WTC11 (cell line): Measurements from ENCODE around the gene NDUFS6. TPM values are rescaled to one million over a fixed set of nuclear protein-coding genes. Genes with fewer than 3 reads are reported as not detected.
"Not testable (repeated sequence)": the region's sequence is repeated elsewhere in the genome, so short reads cannot be mapped to it uniquely, and the experiment has no call there.

Experiments
- ATAC-seq: fragments of 200-7000 bp; cut with Tn5 transposase; 2 replicates; pipeline ENCODE4 v1.10.0; 2021; ENCODE audit warnings: mild to moderate bottlenecking, moderate library complexity
- CTCF ChIA-PET: fragments of 300-600 bp; sonication (Branson Sonifier 250); formaldehyde crosslinking; loops from one replicate; lab custom pipeline; 2021; ENCODE audit warnings: antibody characterized with exemption; lab: Charles Lee
- POLR2A ChIA-PET: fragments of 350-600 bp; sonication (Branson Sonifier 250); formaldehyde crosslinking; loops from one replicate; lab custom pipeline; 2021; ENCODE audit warnings: antibody characterized with exemption; lab: Charles Lee
- DNase-seq: peaks from one replicate; pipeline ENCODE4 v3.0.0; 2021; ENCODE audit warnings: low spot score
- H3K27ac Mint-ChIP-seq: 2 replicates; pipeline ENCODE4 v1.8.0; 2021; ENCODE audit warnings: mixed read lengths
- H3K27me3 Mint-ChIP-seq: 2 replicates; pipeline ENCODE4 v1.8.0; 2021; ENCODE audit warnings: low read depth, mild to moderate bottlenecking, moderate library complexity, mixed read lengths
- H3K36me3 Mint-ChIP-seq: 2 replicates; pipeline ENCODE4 v1.8.0; 2021; ENCODE audit warnings: mixed read lengths
- H3K4me1 Mint-ChIP-seq: 2 replicates; pipeline ENCODE4 v1.8.0; 2022; ENCODE audit warnings: mixed read lengths
- H3K4me3 Mint-ChIP-seq: 2 replicates; pipeline ENCODE4 v1.8.0; 2021; ENCODE audit warnings: mild to moderate bottlenecking, moderate library complexity, mixed read lengths
- H3K9me3 Mint-ChIP-seq: 2 replicates; pipeline ENCODE4 v1.8.0; 2021; ENCODE audit warnings: mixed read lengths
- ARID4B ChIP-seq: sonication (generic); formaldehyde crosslinking; IDR thresholded peaks from 2 replicates; pipeline ENCODE4 v1.8.0; 2023; ENCODE audit warnings: missing genetic modification reagents, mild to moderate bottlenecking, borderline replicate concordance
- ELF4 ChIP-seq: sonication (generic); formaldehyde crosslinking; IDR thresholded peaks from 2 replicates; pipeline ENCODE4 v1.8.1; 2022; ENCODE audit warnings: low read depth, mild to moderate bottlenecking, moderate library complexity, missing genetic modification reagents
- ETV6 ChIP-seq: sonication (generic); formaldehyde crosslinking; IDR thresholded peaks from 2 replicates; pipeline ENCODE4 v1.8.1; 2022; ENCODE audit warnings: mild to moderate bottlenecking, missing genetic modification reagents
- FOXP1 ChIP-seq: sonication (generic); formaldehyde crosslinking; IDR thresholded peaks from 2 replicates; pipeline ENCODE4 v1.8.0; 2022; ENCODE audit warnings: missing genetic modification reagents, mild to moderate bottlenecking, moderate library complexity, borderline replicate concordance
- JUN ChIP-seq: sonication (generic); formaldehyde crosslinking; IDR thresholded peaks from 2 replicates; pipeline ENCODE4 v1.8.0; 2023; ENCODE audit warnings: mild to moderate bottlenecking, missing genetic modification reagents
- NFE2L1 ChIP-seq: sonication (generic); formaldehyde crosslinking; IDR thresholded peaks from 2 replicates; pipeline ENCODE4 v1.8.1; 2023; ENCODE audit warnings: missing genetic modification reagents
- NFYB ChIP-seq: sonication (generic); formaldehyde crosslinking; conservative IDR thresholded peaks from 2 replicates; pipeline ENCODE4 v1.8.0; 2022; ENCODE audit warnings: low read depth, missing genetic modification reagents
- NR1H2 ChIP-seq: sonication (generic); formaldehyde crosslinking; IDR thresholded peaks from 2 replicates; pipeline ENCODE4 v1.9.0; 2021; ENCODE audit warnings: mild to moderate bottlenecking, moderate library complexity, missing genetic modification reagents
- PREB ChIP-seq: sonication (generic); formaldehyde crosslinking; IDR thresholded peaks from 2 replicates; pipeline ENCODE4 v1.8.1; 2022; ENCODE audit warnings: mild to moderate bottlenecking, missing genetic modification reagents, moderate library complexity, borderline replicate concordance
- SMAD3 ChIP-seq: sonication (generic); formaldehyde crosslinking; IDR thresholded peaks from 2 replicates; pipeline ENCODE4 v1.8.0; 2022; ENCODE audit warnings: missing genetic modification reagents, mild to moderate bottlenecking, borderline replicate concordance
- SP1 ChIP-seq: sonication (generic); formaldehyde crosslinking; conservative IDR thresholded peaks from 2 replicates; pipeline ENCODE4 v1.8.1; 2022; ENCODE audit warnings: missing genetic modification reagents
- TCF7 ChIP-seq: sonication (generic); formaldehyde crosslinking; IDR thresholded peaks from 2 replicates; pipeline ENCODE4 v1.8.0; 2022; ENCODE audit warnings: mild to moderate bottlenecking, low read depth, missing genetic modification reagents, moderate library complexity
- ZNF281 ChIP-seq: sonication (generic); formaldehyde crosslinking; IDR thresholded peaks from 2 replicates; pipeline ENCODE4 v1.8.0; 2023; ENCODE audit warnings: mild to moderate bottlenecking, missing genetic modification reagents
- ZNF317 ChIP-seq: sonication (generic); formaldehyde crosslinking; IDR thresholded peaks from 2 replicates; pipeline ENCODE4 v1.8.1; 2023; ENCODE audit warnings: low read depth, mild to moderate bottlenecking, moderate library complexity, missing genetic modification reagents, borderline replicate concordance
- total RNA-seq: library from RNA; stranded (reverse); gene quantifications from 3 replicates; pipeline ENCODE4 v1.2.3, GENCODE V29; 2021

Gene NDUFS6
- total RNA-seq, 1 experiment from 2014 or later = 84.3 TPM

GRCh38 chr5:1788200-1788599, 13.0 kb upstream of the NDUFS6 start (continued):
- no peak for TF ChIP-seq ARID4B (CRISPR knock-in tag)
- TF ChIP-seq, all 79 proteins: peak for 0

GRCh38 chr5:1788828-1789227, 12.4 kb upstream of the NDUFS6 start:
- Mint-ChIP-seq H3K27me3 (no peaks in the 10 kb centered on the region), H3K36me3 (no peaks in the 10 kb centered on the region), H3K4me1 (peaks cover 32% of the 10 kb centered on the region)
- ATAC-seq (no peak), DNase-seq (no peak)
- CTCF ChIA-PET = interaction anchor here (1.0 kb wide), 1 partner anchor 25 kb away, joined by 4 read pairs; no protein-coding TSS in a partner anchor
- no peak for TF ChIP-seq NR1H2 (CRISPR knock-in tag)
- no peak for TF ChIP-seq JUN
- no peak for TF ChIP-seq FOXP1 (CRISPR knock-in tag)
- no peak for TF ChIP-seq ELF4 (CRISPR knock-in tag)
- no peak for TF ChIP-seq TCF7 (CRISPR knock-in tag)
- no peak for TF ChIP-seq ZNF317 (CRISPR knock-in tag)
- no peak for TF ChIP-seq SMAD3 (CRISPR knock-in tag)
- no peak for TF ChIP-seq ETV6 (CRISPR knock-in tag)
- no peak for TF ChIP-seq ZNF281
- no peak for TF ChIP-seq PREB
- no peak for TF ChIP-seq NFE2L1
- TF ChIP-seq SP1 (CRISPR knock-in tag) = no peak
- TF ChIP-seq, all 79 proteins: peak for 0
- no peak overlapping the region for H3K27ac Mint-ChIP-seq
- H3K9me3 Mint-ChIP-seq = no peaks in the 10 kb centered on the region
- POLR2A ChIA-PET = no interaction called here
- no peak overlapping the region for H3K4me3 Mint-ChIP-seq

GRCh38 chr5:1789438-1789833, 11.8 kb upstream of the NDUFS6 start:
- DNase-seq, CTCF ChIA-PET: not testable (repeated sequence)
- H3K27ac Mint-ChIP-seq = 0 out of 2 replicates have a peak overlapping the region, but pooled peaks have one; percentile 74

More at GRCh38 chr5:1789438-1789833, 11.8 kb upstream of the NDUFS6 start:
- POLR2A ChIA-PET, H3K4me3 Mint-ChIP-seq, H3K27me3 Mint-ChIP-seq: not testable (repeated sequence)
- ATAC-seq = 0 out of 2 replicates have a peak, but pooled peaks have one; percentile 14
- TF ChIP-seq NFYB (CRISPR knock-in tag) = 0 out of 2 replicates have a peak, but pooled peaks have one; percentile 23
- TF ChIP-seq, all 79 proteins: peak for 1; not testable (repeated sequence) for 78
- not testable (repeated sequence) for H3K9me3 Mint-ChIP-seq, H3K36me3 Mint-ChIP-seq
- H3K4me1 Mint-ChIP-seq = peaks cover 32% of the 10 kb centered on the region
